ENCODE data around the gene TCN1.

TCN1 gene

GRCh38 chr11:59810189-59810910 is 55.9 kb downstream of the TCN1 start, which contains the start of gene MRPL16:
TSS of gene MRPL16 (minus strand) at chr11:59810778. CDS start at chr11:59810658, 120 bp downstream.
- in situ Hi-C loops (cut with MboI; ENCODE audit: low sequenced_read_pairs), result no loop called here

- in situ Hi-C loops (cut with MboI; ENCODE audit: low sequenced_read_pairs), result no loop called here
Measured at GRCh38 chr11:59807047-59807610, 59.2 kb downstream of the TCN1 start.

GRCh38 chr11:59804061-59804460 is 62.2 kb downstream of the TCN1 start:
- in situ Hi-C loops (cut with MboI; ENCODE audit: low sequenced_read_pairs), result loop anchor here (5.0 kb wide), 1 partner anchor 47 kb away; the partner anchor contains the start of gene STX3

Measured in HL-60/S4 treated with retinoic acid at 250 ng/mL for 4 days and 3 days (cell line).